DMS79 (cell line): ENCODE results near the gene CTAGE4.
"Not testable (repeated sequence)": the region's sequence is repeated elsewhere in the genome, so short reads cannot be mapped to it uniquely, and the experiment has no call there.

Experiments used
- DNase-seq: peaks from one replicate; lab custom pipeline; 2025; lab: John Stamatoyannopoulos, UW

CTAGE4 gene

GRCh38 chr7:144183166-144183565 is at the start of gene CTAGE4:
CTAGE4 (plus strand) TSS chr7:144183466; CDS start chr7:144183504, 38 bp downstream.
- not testable (repeated sequence) for DNase-seq

- DNase-seq: no peak
Measured at GRCh38 chr7:144134116-144134515, 49.1 kb upstream of the CTAGE4 start.

- no peak for DNase-seq
Measured at GRCh38 chr7:144137501-144137900, 45.8 kb upstream of the CTAGE4 start.

- DNase-seq: no peak
Measured at GRCh38 chr7:144142187-144142586, 41.1 kb upstream of the CTAGE4 start.

- DNase-seq: no peak
Measured at GRCh38 chr7:144144426-144144825, 38.8 kb upstream of the CTAGE4 start.

- no peak for DNase-seq
Measured at GRCh38 chr7:144148224-144148827, 34.9 kb upstream of the CTAGE4 start.

- no peak for DNase-seq
Measured at GRCh38 chr7:144158861-144159260, 24.4 kb upstream of the CTAGE4 start.

GRCh38 chr7:144164784-144165183 is 18.5 kb upstream of the CTAGE4 start:
- DNase-seq: no peak

GRCh38 chr7:144171594-144172350 is 11.5 kb upstream of the CTAGE4 start:
- not testable (repeated sequence) for DNase-seq

- no peak for DNase-seq
Measured at GRCh38 chr7:144174613-144175012, 8.7 kb upstream of the CTAGE4 start.

- DNase-seq: not testable (repeated sequence)
Measured at GRCh38 chr7:144178380-144179164, 4.7 kb upstream of the CTAGE4 start.

GRCh38 chr7:144179165-144179479 is 4.1 kb upstream of the CTAGE4 start:
- not testable (repeated sequence) for DNase-seq

- not testable (repeated sequence) for DNase-seq
Measured at GRCh38 chr7:144187848-144188247, 4.6 kb downstream of the CTAGE4 start.

GRCh38 chr7:144188578-144189171 is 5.4 kb downstream of the CTAGE4 start:
- DNase-seq: not testable (repeated sequence)

GRCh38 chr7:144193782-144194181 is 10.5 kb downstream of the CTAGE4 start:
- DNase-seq: not testable (repeated sequence)

GRCh38 chr7:144194453-144194852 is 11.2 kb downstream of the CTAGE4 start:
- not testable (repeated sequence) for DNase-seq

GRCh38 chr7:144195212-144195872 is 12.1 kb downstream of the CTAGE4 start, which contains the start of gene ARHGEF35:
ARHGEF35 (minus strand) TSS chr7:144195833; CDS start chr7:144188383, 7,450 bp downstream.
- not testable (repeated sequence) for DNase-seq

- not testable (repeated sequence) for DNase-seq
Measured at GRCh38 chr7:144198934-144199333, 15.7 kb downstream of the CTAGE4 start.

GRCh38 chr7:144201978-144202377 is 18.7 kb downstream of the CTAGE4 start:
- DNase-seq: not testable (repeated sequence)

- not testable (repeated sequence) for DNase-seq
Measured at GRCh38 chr7:144203086-144203485, 19.8 kb downstream of the CTAGE4 start.

- DNase-seq: not testable (repeated sequence)
Measured at GRCh38 chr7:144205306-144205705, 22.0 kb downstream of the CTAGE4 start.

- DNase-seq: not testable (repeated sequence)
Measured at GRCh38 chr7:144217200-144217599, 33.9 kb downstream of the CTAGE4 start.
